ENCODE data around the gene SPOP.

- TF ChIP-seq TCF7L2 (IDR thresholded peaks at IDR 0.05; ENCODE audit: low read depth, low read length) (no peak), CTCF (IDR thresholded peaks at IDR 0.05) (no peak)
Observed at GRCh38 chr17:49567104-49567521, 110.8 kb downstream of the SPOP start.
